GM19467 (cell line): ENCODE measurements around the gene LRPAP1.
"Not testable (repeated sequence)": the region's sequence is repeated elsewhere in the genome, so short reads cannot be mapped to it uniquely, and the experiment has no call there.

Source experiments
- ATAC-seq: cut with Tn5 transposase; IDR thresholded peaks from one replicate; pipeline ENCODE4 v1.9.1; 2021; ENCODE audit warnings: mild to moderate bottlenecking, moderate library complexity; ENCODE audit not compliant: unreplicated experiment

LRPAP1 gene

DNA sequence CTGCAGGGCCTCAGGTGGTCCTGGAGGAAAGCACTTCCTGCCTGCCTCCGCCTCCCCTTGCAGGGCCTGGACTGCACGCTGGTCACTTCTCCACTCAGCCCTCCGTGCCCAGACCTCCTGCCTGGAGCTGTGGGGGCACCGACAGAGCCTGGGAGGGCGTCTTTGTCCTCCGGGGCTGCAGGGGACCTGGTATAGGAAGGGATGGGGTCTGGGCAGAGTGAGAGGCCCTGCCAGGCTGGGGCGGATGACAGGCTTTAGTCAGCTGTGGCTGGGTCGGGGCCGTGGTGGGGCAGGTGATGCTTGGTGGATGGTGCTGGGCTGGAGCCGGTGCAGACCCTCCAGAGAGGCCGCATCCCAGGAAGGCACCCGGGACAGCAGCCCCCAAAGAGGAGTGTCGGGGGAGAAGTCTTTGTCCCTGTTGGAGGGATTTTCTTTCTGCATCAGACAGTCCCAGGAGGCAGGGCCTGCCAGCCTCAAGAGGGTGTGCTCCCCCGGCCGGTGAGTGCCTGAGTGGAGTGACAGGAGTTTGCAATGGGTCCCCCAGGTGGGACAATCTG lies 67.8 kb downstream of the LRPAP1 start:
- ATAC-seq, result no peak

DNA sequence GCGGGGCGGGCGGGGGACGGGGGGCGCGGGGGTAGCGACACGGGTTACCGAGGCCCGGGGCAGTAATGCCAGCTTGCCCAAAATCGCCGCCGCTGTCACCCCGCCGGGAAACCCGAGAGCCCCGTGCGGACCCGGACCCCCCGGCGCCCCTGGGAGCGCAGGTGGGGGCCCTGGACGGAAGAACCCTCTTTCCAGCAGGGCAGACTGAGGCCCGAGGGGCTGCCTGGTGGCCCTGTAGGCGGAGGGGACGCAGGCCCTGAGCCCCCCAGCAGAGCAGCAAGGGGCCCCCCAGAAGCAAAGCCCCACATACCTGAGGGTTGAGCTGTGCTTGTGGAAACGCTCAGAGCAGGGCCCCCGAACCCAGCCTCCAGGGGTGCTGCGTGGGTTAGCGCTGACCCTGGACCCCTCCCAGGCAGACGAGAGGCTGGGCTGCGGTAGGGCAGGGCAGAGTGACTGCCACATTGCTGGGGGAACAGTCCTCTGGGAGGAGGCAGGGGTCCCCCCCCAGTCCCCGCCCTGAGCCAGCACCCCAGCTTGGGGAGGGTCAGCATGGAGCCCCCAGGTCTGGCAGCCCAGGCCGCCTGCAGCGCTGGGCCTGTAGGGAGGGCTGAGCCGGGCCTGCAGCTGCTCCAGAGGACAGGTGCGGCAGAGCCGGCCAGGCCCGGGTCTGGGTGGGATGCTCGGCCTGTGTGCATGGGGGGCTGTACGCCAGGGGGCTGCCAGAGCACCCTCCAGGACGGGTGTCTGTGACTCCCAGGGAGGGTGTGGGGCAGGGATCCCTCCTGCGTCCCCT lies 68.5 kb downstream of the LRPAP1 start:
- no peak for ATAC-seq

DNA sequence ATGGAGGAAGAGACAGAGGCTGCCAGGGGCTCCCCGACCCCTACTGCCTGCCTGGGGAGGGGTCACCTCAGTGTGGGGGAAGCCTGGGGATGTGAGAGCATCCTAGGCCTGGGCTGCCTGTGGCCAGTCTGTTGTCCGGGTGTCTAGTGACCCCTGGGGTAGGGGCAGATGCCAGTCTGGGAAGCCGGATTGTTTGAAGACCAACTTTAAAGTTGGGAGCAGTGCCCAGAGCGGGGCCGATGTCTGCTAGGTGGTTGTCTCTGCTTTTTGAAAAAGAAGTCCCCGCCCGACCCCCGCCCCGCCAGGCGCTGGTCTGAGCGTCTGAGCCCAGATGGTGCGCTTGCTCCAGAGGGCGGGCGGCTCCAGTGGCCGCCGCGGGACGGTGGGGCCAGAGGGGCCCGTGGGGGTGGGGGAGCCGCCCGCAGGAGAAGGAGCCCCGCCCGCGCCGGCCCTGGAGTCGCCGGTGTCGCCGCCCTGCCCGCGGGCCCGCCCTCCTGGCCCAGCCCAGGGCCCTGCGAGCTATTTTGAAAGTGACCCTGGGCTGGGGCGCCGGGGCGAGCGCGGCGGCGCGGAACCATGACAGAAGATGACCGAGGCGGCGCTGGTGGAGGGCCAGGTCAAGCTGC lies 69.3 kb downstream of the LRPAP1 start, which contains the start of gene DOK7:
Gene DOK7, plus strand, starts transcription at position 517 of the 626 bp plus-strand sequence. Its CDS starts 70 bp downstream, at position 587.
- ATAC-seq, result no peak

DNA sequence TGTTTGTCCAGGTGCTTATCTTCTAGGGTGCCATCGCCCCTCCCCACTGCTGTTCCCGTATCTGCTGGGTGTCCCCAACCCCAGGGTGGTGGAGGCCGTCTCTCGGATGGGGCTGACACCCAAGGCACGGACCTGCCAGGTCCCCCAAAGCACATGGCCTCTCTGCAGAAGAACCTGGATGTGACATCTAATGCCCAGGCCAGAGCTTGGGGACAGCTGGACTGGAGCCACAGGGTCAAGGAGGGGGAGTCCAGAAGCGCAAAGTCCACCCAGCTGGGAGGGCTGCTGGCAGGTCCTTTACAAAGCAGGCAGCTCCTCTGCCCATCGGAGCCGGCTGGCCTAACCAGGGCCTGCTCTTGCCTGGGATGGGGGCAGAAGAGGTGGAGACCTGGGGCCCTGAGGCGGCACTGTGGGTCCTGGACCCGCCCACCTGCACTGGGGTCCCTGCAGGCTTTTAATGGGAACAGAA lies 69.9 kb downstream of the LRPAP1 start:
- no peak for ATAC-seq

DNA sequence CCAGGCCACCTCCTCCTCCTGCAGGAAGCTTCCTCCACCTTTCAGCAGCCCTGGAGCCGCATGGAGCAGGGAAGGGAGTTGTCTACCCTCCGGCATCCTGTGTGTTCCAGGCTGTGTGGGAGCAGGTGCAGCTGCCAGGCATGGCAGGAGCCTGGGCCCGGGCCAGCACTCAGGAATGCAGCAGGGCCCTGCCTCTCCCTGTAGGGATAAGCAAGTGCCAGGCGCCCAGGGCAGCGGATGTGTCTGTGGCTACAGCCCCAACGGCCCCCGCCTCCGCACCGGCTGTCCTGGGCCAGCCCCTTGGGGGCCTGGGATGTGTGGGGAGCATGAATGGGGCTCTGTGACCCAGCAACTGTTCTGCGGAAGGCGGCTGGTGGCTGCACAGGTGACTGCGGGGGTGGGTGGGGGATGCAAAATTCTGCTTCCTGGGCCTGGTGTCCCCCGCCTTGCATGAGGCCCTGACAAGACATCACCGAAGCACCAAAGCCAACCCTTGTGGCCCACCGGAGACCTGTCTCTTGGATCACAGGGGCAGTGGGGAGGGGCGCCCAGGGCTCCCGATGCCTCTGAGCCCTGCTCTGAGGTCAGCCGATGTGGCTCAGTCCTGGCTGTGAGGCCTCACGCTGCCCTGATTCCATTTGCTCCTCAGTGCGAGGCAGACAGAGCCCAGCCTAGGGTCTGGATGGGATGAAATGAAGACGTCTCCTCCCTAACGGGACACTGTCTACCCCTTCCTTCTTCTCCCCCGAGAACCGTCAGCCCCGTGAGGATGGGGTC lies 70.5 kb downstream of the LRPAP1 start:
- no peak for ATAC-seq

DNA sequence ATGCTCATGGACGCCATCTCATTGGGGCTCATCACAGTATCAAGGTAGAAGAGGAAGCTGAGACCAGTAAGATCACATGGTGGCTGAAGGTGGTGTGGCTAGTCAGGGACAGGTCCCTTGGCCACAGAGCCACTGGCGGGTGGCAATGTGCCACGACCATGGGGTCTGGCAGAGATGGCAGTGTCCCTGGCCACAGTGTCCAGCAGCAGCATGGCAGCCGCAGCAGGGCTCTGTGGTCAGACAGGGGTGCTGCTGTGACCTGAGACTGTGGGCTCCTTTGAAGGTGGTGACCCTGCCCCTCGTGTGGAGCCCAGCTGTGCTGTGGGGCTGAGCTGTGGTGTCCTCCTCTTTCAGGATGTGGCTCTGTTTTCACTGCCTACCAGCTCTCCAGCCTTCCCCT lies 71.3 kb downstream of the LRPAP1 start:
- no peak for ATAC-seq

DNA sequence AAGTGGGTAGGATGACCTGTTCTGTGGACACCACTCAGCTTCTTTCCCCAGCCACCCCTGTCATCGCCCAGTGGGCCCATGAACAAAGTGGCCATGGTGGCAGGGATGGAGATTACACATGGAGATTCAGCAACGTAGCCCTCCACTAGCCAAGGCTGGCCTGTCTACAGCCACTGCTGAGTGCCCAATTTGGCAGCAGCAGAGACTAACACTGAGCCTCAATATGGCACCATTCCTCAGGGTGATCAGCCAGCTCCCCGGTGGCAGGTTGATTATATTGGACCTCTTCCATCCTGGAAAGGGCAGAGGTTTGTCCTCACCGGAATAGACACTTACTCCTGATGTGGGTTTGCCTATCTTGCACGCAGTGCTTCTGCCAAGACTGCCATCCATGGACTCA lies 73.1 kb downstream of the LRPAP1 start:
- not testable (repeated sequence) for ATAC-seq

DNA sequence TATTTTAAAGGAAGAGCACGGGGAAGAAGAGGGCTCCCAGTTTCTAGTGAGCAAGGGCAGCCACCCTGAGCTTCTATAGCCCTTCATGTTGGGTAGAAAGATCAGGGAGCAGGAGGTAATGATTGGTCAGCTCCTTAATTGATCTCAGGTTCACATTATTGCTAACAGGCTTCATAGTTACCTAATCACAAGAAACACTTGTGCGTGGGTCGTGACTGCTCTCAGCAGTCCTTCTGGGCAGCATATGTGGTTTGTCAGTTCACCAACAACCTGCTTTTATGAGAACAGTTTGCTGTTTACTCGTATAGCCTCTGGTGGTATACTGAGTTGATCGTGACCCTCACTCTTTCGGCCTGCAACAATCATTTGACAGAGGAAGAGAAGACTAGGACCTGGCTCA lies 73.9 kb downstream of the LRPAP1 start:
- no peak for ATAC-seq

DNA sequence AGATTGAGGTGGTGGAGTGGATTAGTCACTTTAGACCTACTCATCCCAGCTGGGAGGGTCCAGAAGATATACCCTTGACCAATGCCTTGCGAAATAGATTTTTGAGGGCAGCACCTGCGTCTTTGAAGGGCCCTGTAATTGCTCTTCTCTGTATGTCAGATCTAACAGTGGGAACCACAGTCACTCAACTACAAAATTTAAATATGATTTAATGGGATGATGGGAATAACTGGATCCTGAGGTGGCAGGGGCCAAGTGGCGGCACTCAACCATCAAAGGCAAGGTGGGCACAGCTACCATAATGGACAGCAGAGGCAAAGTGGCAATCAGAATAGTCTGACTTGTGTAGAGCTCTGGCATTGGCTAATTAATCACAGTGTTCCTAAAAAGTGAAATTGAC lies 76.6 kb downstream of the LRPAP1 start:
- not testable (repeated sequence) for ATAC-seq
